ENCODE data around the gene KRT84.

DNA sequence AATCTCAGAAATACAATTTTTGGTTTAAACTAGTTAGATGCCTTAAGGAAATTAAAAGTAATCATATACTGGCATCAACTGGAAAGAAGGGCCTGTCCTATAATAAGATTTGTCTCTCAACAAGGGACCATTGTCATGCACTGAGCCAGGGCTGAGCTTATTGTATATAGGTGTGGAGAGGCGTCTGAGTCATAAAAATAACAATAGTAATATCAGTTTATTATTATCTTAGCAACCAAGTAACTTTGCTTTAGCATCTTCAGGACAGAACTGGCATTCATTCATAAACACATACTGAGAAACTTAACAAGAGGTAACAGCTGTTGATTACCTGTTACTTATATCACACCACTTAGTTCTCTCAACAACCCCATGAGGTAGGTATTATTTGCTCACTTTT, 41.6 kb upstream of the KRT84 start:
- no peak for TF ChIP-seq POLR2A (IDR thresholded peaks at IDR 0.05; ENCODE audit: low read depth)
- TF ChIP-seq, protein P1, sequence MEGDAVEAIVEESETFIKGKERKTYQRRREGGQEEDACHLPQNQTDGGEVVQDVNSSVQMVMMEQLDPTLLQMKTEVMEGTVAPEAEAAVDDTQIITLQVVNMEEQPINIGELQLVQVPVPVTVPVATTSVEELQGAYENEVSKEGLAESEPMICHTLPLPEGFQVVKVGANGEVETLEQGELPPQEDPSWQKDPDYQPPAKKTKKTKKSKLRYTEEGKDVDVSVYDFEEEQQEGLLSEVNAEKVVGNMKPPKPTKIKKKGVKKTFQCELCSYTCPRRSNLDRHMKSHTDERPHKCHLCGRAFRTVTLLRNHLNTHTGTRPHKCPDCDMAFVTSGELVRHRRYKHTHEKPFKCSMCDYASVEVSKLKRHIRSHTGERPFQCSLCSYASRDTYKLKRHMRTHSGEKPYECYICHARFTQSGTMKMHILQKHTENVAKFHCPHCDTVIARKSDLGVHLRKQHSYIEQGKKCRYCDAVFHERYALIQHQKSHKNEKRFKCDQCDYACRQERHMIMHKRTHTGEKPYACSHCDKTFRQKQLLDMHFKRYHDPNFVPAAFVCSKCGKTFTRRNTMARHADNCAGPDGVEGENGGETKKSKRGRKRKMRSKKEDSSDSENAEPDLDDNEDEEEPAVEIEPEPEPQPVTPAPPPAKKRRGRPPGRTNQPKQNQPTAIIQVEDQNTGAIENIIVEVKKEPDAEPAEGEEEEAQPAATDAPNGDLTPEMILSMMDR (IDR thresholded peaks at IDR 0.05), result no peak
